NCI-H460 (cell line): ENCODE results near the gene CDH4. TPM values are rescaled to one million over a fixed set of nuclear protein-coding genes. Genes with fewer than 3 reads are reported as not detected.

Experiments
- DNase-seq: peaks from one replicate; pipeline ENCODE4 v3.0.0-alpha.2; 2016; ENCODE audit warnings: low read depth; ENCODE audit errors: extremely low read depth
- total RNA-seq: library from RNA; depleted of rRNA; stranded (reverse); fragments of >200 nt; shearing (Covaris generic); gene quantifications from 2 replicates; pipeline ENCODE4 v1.2.3, GENCODE V29; 2014

The CDH4 gene
- total RNA-seq, 1 experiment from 2014 or later, result not detected

- no peak for DNase-seq
These were observed 28.3 kb downstream of the CDH4 start for GRCh38 chr20:61280217-61280980.

GRCh38 chr20:61281286-61281795 is 29.3 kb downstream of the CDH4 start:
- no peak for DNase-seq

GRCh38 chr20:61284752-61285151 is 32.7 kb downstream of the CDH4 start:
- no peak for DNase-seq

GRCh38 chr20:61285152-61285645 is 33.1 kb downstream of the CDH4 start:
- DNase-seq, result no peak

GRCh38 chr20:61285691-61286090 is 33.6 kb downstream of the CDH4 start:
- DNase-seq, result no peak

DNA sequence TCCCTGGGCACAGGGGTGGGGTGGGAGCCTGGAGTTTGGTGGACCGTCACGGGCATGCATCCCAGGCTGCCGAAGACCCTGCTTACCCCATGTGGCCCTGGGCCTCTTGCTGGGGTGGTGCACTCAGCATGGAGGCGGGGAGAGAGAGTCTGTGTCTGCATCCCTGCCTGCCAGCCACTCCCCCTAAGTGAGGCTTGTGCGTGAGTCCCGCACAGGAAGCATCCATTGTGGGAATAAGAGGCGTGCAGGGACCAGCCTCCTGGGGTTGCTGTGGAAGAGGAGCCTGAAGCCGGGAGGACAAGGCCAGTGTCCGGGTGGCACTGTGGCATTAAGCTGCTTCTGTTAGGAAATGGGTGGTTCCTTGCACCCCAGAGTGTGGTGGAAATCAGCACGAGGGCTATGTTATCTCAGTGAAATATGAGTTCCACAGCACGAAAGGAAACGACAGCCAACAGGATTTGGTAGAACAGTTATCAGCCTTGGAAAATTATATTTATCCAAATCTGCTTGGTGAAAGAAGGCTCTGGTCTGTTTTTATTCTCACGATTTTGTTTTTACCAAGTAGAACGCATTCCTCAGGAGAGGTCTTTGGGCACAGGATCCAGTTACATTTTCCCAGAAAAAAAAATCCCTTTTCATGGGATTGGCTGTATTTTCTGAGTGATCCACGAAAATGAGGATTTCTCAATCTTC is 35.7 kb downstream of the CDH4 start:
- DNase-seq, result no peak

- DNase-seq, result no peak
These were observed 36.3 kb downstream of the CDH4 start for GRCh38 chr20:61288331-61288784.

DNA sequence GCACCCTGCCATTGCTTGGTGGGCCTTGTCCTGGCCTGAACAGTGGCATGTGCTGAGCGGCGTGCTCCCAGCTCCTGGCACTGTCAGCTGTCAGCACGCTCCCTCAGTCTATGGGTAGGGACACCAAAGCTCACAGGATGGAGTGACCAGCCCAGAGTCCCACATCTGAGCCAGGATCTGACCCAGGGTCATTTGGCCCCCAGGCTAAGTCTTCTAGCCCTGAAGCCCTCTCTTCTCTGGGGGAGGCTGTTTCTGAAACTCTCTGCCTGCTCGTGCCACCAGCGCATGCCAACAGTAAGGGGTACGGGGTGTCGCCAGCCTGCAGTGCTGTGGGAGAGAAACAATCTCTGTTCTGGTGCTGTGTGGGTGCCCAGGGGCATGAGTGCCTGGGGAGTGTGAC is 37.1 kb downstream of the CDH4 start:
- no peak for DNase-seq

DNA sequence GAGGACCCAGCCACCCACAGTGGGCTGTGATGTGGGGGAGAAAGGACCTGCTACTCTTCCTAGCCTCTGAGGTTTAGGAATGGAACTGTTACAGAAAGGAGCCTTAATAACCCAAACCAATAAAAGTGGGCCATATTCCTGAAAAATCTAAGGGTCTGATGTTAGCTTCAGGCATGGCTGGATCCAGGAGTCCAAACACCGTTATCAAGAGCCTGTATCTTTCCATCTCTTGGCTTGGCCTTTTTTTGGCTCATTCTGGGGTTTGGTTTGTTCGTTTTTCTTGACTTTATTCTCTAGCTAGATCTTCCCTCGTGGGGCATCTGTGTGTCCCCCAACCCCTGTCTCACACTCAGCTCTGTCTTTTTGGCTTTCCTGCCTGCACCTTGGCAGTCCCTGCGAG is 38.7 kb downstream of the CDH4 start:
- DNase-seq, result no peak

GRCh38 chr20:61291166-61291829 is 39.2 kb downstream of the CDH4 start:
- DNase-seq, result no peak

DNA sequence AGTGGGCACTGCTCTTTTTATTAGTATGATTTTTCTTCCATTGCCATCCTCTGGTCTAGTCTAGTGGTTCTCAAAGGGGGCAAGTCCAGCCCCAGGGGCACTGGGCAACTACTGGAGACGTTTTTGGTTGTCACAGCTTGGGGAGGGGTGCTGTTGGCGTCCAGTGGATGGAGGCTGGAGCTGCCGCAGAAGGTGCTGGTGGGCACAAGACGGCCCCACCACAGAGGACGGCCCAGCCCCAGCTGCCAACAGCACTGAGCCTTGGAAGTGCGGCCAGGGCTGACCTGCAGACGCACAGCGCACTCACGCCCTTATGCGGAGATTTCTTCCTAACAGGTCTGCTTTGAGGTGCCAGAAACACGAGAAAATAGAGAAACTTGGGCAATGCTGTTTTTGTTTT is 40.3 kb downstream of the CDH4 start:
- DNase-seq, result no peak

GRCh38 chr20:61292821-61293612 is 41.0 kb downstream of the CDH4 start:
- DNase-seq, result no peak

DNA sequence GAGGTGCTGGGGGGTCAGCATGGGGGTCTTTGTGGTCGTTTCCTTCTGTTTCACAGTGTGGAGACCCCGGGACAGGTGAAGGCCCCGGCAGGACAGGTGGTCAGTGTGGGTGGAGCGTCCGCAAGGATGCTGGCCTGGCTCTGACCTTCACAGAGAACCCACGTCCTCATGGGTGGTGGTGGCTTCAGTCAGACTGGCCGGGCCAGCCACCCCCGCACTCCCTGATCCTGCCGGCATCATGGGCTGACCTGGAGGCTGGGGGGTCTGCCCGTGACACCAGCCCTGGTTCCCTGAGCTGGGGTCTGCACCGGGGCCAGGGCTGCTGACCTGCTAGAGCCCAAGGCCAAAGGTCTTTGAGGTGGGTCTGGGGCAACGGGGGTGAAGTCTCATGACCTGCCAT is 41.9 kb downstream of the CDH4 start:
- no peak for DNase-seq

DNA sequence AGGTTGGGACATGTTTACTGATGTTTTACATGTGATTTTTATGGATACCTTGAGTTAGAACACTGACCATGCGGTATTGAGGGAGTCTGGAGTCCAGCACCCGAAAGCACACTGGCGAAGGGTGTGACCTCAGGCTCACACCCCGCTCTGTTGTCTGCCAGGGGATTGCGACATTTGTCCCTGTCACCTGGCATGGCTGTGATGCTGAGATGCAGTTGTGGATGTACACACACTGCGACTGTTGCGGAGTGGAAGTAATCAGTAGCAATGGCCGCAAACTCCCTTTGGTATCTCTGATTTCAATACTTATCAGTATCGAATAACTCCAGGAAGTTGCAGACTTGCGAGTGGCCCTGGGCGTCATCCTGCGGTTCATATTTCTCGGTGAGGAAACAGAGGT is 43.2 kb downstream of the CDH4 start:
- no peak for DNase-seq

GRCh38 chr20:61295682-61296628 is 43.9 kb downstream of the CDH4 start:
- no peak for DNase-seq

- DNase-seq, result no peak
These were observed 44.6 kb downstream of the CDH4 start for GRCh38 chr20:61296629-61297019.

DNA sequence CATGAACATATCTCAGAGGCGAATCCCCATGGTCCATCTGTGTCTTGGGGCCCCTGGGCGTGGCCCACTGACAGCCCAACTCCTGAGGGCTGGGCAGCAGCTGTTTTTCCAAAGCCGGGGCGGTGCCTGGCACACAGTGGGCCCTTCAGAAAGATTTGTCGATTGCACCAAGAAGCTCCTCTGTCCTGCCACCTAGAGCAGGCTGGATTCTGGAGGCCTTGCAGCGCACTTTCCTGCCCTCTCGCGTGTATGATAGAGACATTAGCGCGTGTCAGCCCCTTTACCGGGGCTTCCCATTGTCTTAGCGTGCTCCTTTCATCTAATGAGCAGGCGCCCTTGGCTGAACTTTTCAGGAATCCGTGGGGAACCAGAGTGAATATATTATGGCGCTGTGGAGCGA is 45.4 kb downstream of the CDH4 start:
- DNase-seq, result no peak

DNA sequence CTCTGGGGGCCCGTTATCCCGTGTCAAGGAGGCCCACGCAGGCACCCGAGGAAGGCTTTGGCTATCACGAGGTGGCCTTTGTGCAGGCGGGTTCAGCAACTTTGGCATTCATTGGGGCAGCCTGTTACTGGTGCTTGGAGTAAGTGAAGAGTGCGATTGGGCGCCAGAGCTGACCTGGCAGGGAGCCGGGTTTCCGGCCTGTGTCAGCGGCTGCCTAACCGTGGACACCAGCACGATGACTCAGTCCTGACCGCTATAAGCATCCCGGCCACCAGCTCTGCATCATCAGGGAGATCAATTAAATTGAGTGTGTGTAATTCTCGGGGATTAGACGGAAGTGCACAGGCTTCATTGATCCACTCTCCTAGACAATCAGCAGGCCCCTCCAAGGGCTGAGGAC is 45.9 kb downstream of the CDH4 start:
- no peak for DNase-seq

- DNase-seq, result no peak
These were observed 46.6 kb downstream of the CDH4 start for GRCh38 chr20:61298661-61299060.
